GM12878 (cell line): ENCODE data around the gene RPL31. TPM values are rescaled to one million over a fixed set of nuclear protein-coding genes. Genes with fewer than 3 reads are reported as not detected.

Experiments used
- ATAC-seq: fragments of 200-7000 bp; cut with Tn5 transposase; 3 replicates; pipeline ENCODE4 v1.9.1; 2020; ENCODE audit warnings: mild to moderate bottlenecking, moderate library complexity
- BruUV-seq: library from RNA; stranded (reverse); fragments of 400-500 nt; replicated peaks from 2 replicates; lab custom pipeline; 2021; lab: Mats Ljungman, UMichigan
- CTCF ChIA-PET: fragments of 300-600 bp; sonication (Branson Sonifier 250); formaldehyde crosslinking; extraction: SDS; loops from one replicate; lab custom pipeline; 2021; ENCODE audit warnings: inconsistent platforms; lab: Yijun Ruan, JAX
- POLR2A ChIA-PET: fragments of 350-600 bp; formaldehyde crosslinking; extraction: SDS; loops from one replicate; lab custom pipeline; 2021; ENCODE audit warnings: inconsistent platforms; lab: Charles Lee
- RAD21 ChIA-PET: fragments of 300-600 bp; sonication (Branson Sonifier 250); formaldehyde crosslinking; loops from one replicate; lab custom pipeline; 2023; ENCODE audit warnings: antibody characterized with exemption; ENCODE audit not compliant: unreplicated experiment; lab: Charles Lee
- SMC1A ChIA-PET: fragments of 300-600 bp; sonication (Branson Sonifier 250); formaldehyde crosslinking; loops from one replicate; lab custom pipeline; 2023; ENCODE audit not compliant: unreplicated experiment, uncharacterized antibody; lab: Charles Lee
- DNase-seq: peaks from one replicate; pipeline ENCODE4 v3.0.0-alpha.2; 2011; ENCODE audit warnings: low read depth, low spot score
- FAIRE-seq: peaks from 3 replicates; lab custom pipeline; 2011; peaks lifted over from hg19 to GRCh38; lab: Jason Lieb, UNC
- H2AFZ ChIP-seq: 2 replicates; pipeline ENCODE4 v1.6.0; 2011; ENCODE audit warnings: low read depth, low read length, control low read depth; ENCODE audit not compliant: control insufficient read depth
- H3K27ac ChIP-seq: 2 replicates; pipeline ENCODE4 v1.5.1; 2011; ENCODE audit warnings: control low read depth; ENCODE audit not compliant: control insufficient read depth, insufficient read depth
- H3K27me3 ChIP-seq, 2 experiments: replicated peaks in 1 of 2; 2 replicates each; pipeline versions ENCODE4 v1.6.0 to v1.6.1; 2011; ENCODE audit warnings: low read length in 1 of 2; ENCODE audit not compliant: control insufficient read depth in 2 of 2, insufficient read depth in 2 of 2
- H3K36me3 ChIP-seq, 2 experiments: 2 replicates each; pipeline ENCODE4 v1.5.1; 2011; ENCODE audit warnings: low read length in 1 of 2; ENCODE audit not compliant: control insufficient read depth in 2 of 2, insufficient read depth in 2 of 2
- H3K4me1 ChIP-seq: 2 replicates; pipeline ENCODE4 v1.6.1; 2011; ENCODE audit warnings: mild to moderate bottlenecking, low read length, moderate library complexity, mixed read lengths; ENCODE audit not compliant: control insufficient read depth, insufficient read depth
- H3K4me2 ChIP-seq: 2 replicates; pipeline ENCODE4 v1.6.0; 2011; ENCODE audit warnings: control low read depth; ENCODE audit not compliant: control insufficient read depth, insufficient read depth
- H3K4me3 ChIP-seq: fragments of 200-600 bp; sonication (generic); 2 replicates; pipeline ENCODE4 v1.5.1; 2016
- H3K79me2 ChIP-seq: 2 replicates; pipeline ENCODE4 v1.6.0; 2011; ENCODE audit warnings: low read length; ENCODE audit not compliant: control insufficient read depth, insufficient read depth
- H3K9ac ChIP-seq: 2 replicates; pipeline ENCODE4 v1.8.0; 2011; ENCODE audit warnings: low read length, control low read depth, mixed read lengths; ENCODE audit not compliant: control insufficient read depth, insufficient read depth
- H3K9me3 ChIP-seq: replicated peaks from 3 replicates; pipeline ENCODE4 v1.5.1; 2011; ENCODE audit warnings: mild to moderate bottlenecking, low read length; ENCODE audit not compliant: control insufficient read depth, insufficient read depth
- H4K20me1 ChIP-seq: 2 replicates; pipeline ENCODE4 v1.6.0; 2011; ENCODE audit not compliant: control insufficient read depth, insufficient read depth
- EZH2 ChIP-seq: IDR thresholded peaks from 2 replicates; pipeline ENCODE4 v1.6.1; 2012; ENCODE audit warnings: low read depth, mild to moderate bottlenecking, control low read depth, inconsistent platforms, low read length, borderline replicate concordance; ENCODE audit not compliant: control insufficient read depth
- FOS ChIP-seq: IDR thresholded peaks from 3 replicates; pipeline ENCODE4 v1.6.1; 2011; ENCODE audit warnings: borderline replicate concordance; ENCODE audit not compliant: insufficient read length; ENCODE audit errors: extremely low read depth
- POLR2AphosphoS2 ChIP-seq: IDR thresholded peaks from 2 replicates; pipeline ENCODE4 v1.6.1; 2011; ENCODE audit warnings: low read depth, mild to moderate bottlenecking, low read length, improper control_type of control experiment, moderate library complexity
- RCOR1 ChIP-seq: conservative IDR thresholded peaks from 2 replicates; pipeline ENCODE4 v1.6.1; 2012; ENCODE audit warnings: low read depth, low read length, improper control_type of control experiment
- ZNF384 ChIP-seq: IDR thresholded peaks from 2 replicates; pipeline ENCODE4 v1.6.1; 2012; ENCODE audit warnings: low read depth, mild to moderate bottlenecking, low read length, improper control_type of control experiment, borderline replicate concordance
- WGBS: methylation state at CpG from one replicate; pipeline ENCODE4 v1.1.6; 2016; ENCODE audit warnings: low lambda C conversion rate; ENCODE audit not compliant: insufficient replicate concordance, insufficient coverage; ENCODE audit errors: missing lambda C conversion rate; 5-methylcytosine and 5-hydroxymethylcytosine counted together
- in situ Hi-C: fragments of 300-500 bp; cut with MboI; formaldehyde crosslinking; loops from 9 replicates; pipeline ENCODE4 v1.14.3; 2018; ENCODE audit warnings: mixed read lengths
- intact Hi-C: fragments of 100-400 bp; cut with micrococcal nuclease; formaldehyde crosslinking; loops from one replicate; pipeline ENCODE4 v1.14.2; 2022; ENCODE audit not compliant: unreplicated experiment
- polyA plus RNA-seq, 11 experiments: library from polyadenylated mRNA; depleted of rRNA in 4 of 11; unstranded in 6 of 11; stranded (reverse) in 5 of 11; fragments of >200 nt; fragmentation: Nextera tagmentation in 4 of 11; fragmentation: Illumina TruSeq in 1 of 11; extraction: Ambion mirVana in 4 of 11; extraction: Trizol in 1 of 11; gene quantifications; 1 replicate in 1 of 11; 2 replicates in 10 of 11; pipeline versions ENCODE4 v1.2.1 to v1.2.3, GENCODE V29; 2011 to 2016; ENCODE audit warnings: inconsistent platforms in 2 of 11, missing spikeins in 2 of 11, low read depth in 1 of 11
- total RNA-seq, 4 experiments: library from RNA; depleted of rRNA in 3 of 4; stranded (reverse); fragments of >200 nt in 3 of 4; fragmentation: Illumina TruSeq in 1 of 4; extraction: Trizol in 1 of 4; gene quantifications; 2 replicates each; pipeline versions ENCODE4 v1.2.1 to v1.2.3, GENCODE V29; 2013 to 2021

Gene RPL31
- total and polyA plus RNA-seq, 10 of the 15 experiments (the other 5 are each of a cell fraction or from before 2014, with no cell fraction given): 1,643 to 8,551 (median 2,208) TPM

DNA sequence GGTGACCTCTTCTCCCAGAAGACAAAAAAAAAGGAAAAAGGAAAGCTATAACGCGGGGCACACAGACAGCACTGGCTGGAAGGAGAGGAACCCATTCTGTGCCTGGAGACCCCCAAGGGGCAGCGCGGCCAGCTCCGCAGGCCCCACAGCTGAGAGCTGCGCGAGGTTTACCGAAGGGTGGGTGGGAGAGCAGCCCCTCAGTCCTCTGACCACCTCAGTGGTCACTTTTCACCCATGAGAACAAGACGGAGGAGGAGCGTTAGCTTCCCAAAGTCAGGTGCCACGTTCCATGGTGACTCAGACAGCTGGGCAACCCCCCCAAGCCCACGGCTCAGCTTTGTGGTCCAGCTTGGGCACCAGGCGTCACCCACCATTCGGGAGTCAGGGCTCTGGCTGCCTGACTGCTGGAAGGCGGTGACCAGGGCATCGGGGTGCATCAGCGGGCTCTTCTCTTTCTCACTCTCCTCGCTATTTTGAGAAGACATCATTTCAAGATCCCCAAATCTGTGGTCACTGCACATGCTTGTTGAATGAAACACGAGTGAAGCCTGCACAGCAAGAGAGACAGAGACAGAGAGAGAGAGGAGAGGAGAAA lies 35.2 kb downstream of the RPL31 start:
- ATAC-seq (no peak), DNase-seq (no peak), FAIRE-seq (no peak)
- intact Hi-C loops (loop anchor here (5.0 kb wide), 1 partner anchor 165 kb away; no protein-coding TSS in a partner anchor), in situ Hi-C loops (no loop called here)
- H3K9ac ChIP-seq: no peak overlapping the region
- no peaks in the 10 kb centered on the region for H4K20me1 ChIP-seq
- H3K4me2 ChIP-seq: no peak overlapping the region
- peaks cover 3% of the 10 kb centered on the region for H3K4me1 ChIP-seq
- ChIA-PET POLR2A (interaction anchor here (0.6 kb wide), 1 partner anchor 85 kb away, joined by 4 read pairs; no protein-coding TSS in a partner anchor), CTCF (interaction anchor here (0.6 to 4.7 kb wide), 15 partner anchors 8 to 170 kb away, joined by 3 to 46 read pairs (median 4); partner anchors contain the start of gene TBC1D8), SMC1A (interaction anchor here (0.6 to 3.9 kb wide), 12 partner anchors 10 to 427 kb away, joined by 3 to 29 read pairs (median 4); partner anchors contain the start of gene TBC1D8), RAD21 (interaction anchor here (0.7 to 2.5 kb wide), 8 partner anchors 25 to 168 kb away, joined by 3 to 29 read pairs (median 5); partner anchors contain the start of gene TBC1D8)
- H3K27ac ChIP-seq: no peak overlapping the region
- H3K27me3 ChIP-seq: no peaks in the 10 kb centered on the region
- no peak overlapping the region for H2AFZ ChIP-seq
- H3K36me3 ChIP-seq: no peaks in the 10 kb centered on the region; a peak in 3 of 4 replicates
- no peak overlapping the region for H3K4me3 ChIP-seq
- TF ChIP-seq RCOR1 (no peak), POLR2AphosphoS2 (no peak), FOS (no peak), EZH2 (no peak), ZNF384 (no peak)
- no TSS peak for BruUV-seq
- no peaks in the 10 kb centered on the region for H3K79me2 ChIP-seq
- H3K9me3 ChIP-seq: no peaks in the 10 kb centered on the region
- WGBS: 62% methylated on average over 19 of the region's 19 CpGs
